ACC112 (cell line): ENCODE data around the gene PRSS8.

Experiments used
- H2AFZ ChIP-seq: fragments of 200-600 bp; sonication (generic); one replicate; pipeline ENCODE4 v1.6.0; 2017; ENCODE audit warnings: antibody characterized with exemption, low read length; ENCODE audit not compliant: unreplicated experiment
- H3K27ac ChIP-seq: fragments of 200-600 bp; sonication (generic); 2 replicates; pipeline ENCODE4 v1.5.1; 2014; ENCODE audit warnings: low read depth, mild to moderate bottlenecking, antibody characterized with exemption, low read length, moderate library complexity
- H3K27me3 ChIP-seq: fragments of 200-600 bp; sonication (generic); 2 replicates; pipeline ENCODE4 v1.6.1; 2014; ENCODE audit warnings: mild to moderate bottlenecking, antibody characterized with exemption, low read length, moderate library complexity, mixed read lengths; ENCODE audit not compliant: insufficient read depth
- H3K36me3 ChIP-seq: fragments of 200-600 bp; sonication (generic); 2 replicates; pipeline ENCODE4 v1.6.1; 2016; ENCODE audit warnings: mild to moderate bottlenecking, antibody characterized with exemption, low read length, moderate library complexity, mixed read lengths; ENCODE audit not compliant: insufficient read depth
- H3K4me1 ChIP-seq: fragments of 200-600 bp; sonication (generic); one replicate; pipeline ENCODE4 v1.6.1; 2016; ENCODE audit warnings: low read length, mixed read lengths; ENCODE audit not compliant: insufficient read depth, unreplicated experiment, control insufficient read depth
- H3K4me3 ChIP-seq: fragments of 200-600 bp; sonication (generic); 2 replicates; pipeline ENCODE4 v1.5.1; 2014; ENCODE audit warnings: mild to moderate bottlenecking, low read depth, low read length
- H3K79me2 ChIP-seq: fragments of 200-600 bp; sonication (generic); one replicate; pipeline ENCODE4 v1.6.0; 2016; ENCODE audit warnings: low read length; ENCODE audit not compliant: control insufficient read depth, unreplicated experiment, insufficient read depth

The PRSS8 gene

GRCh38 chr16:31086629-31086906, 49.0 kb downstream of the PRSS8 start:
- H3K4me3 ChIP-seq, result no peak overlapping the region
- peaks cover 24% of the 10 kb centered on the region for H3K79me2 ChIP-seq
- no peaks in the 10 kb centered on the region for H3K27me3 ChIP-seq
- peaks cover 7% of the 10 kb centered on the region; the same call in 1 of the 2 replicates for H3K36me3 ChIP-seq
- H3K27ac ChIP-seq, result no peak overlapping the region
- H3K4me1 ChIP-seq, result peaks cover 8% of the 10 kb centered on the region
- no peak overlapping the region for H2AFZ ChIP-seq

- H3K4me3 ChIP-seq, result no peak overlapping the region
- peaks cover 19% of the 10 kb centered on the region for H3K79me2 ChIP-seq
- no peaks in the 10 kb centered on the region for H3K27me3 ChIP-seq
- no peak overlapping the region for H3K27ac ChIP-seq
- peaks cover 8% of the 10 kb centered on the region for H3K4me1 ChIP-seq
- H3K36me3 ChIP-seq, result peaks cover 7% of the 10 kb centered on the region; the same call in 1 of the 2 replicates
- no peak overlapping the region for H2AFZ ChIP-seq
These were observed 49.5 kb downstream of the PRSS8 start for GRCh38 chr16:31085873-31086628.

- Histone ChIP-seq H3K4me3 (no peak overlapping the region), H3K79me2 (peaks cover 12% of the 10 kb centered on the region), H3K4me1 (peaks cover 7% of the 10 kb centered on the region), H3K36me3 (peaks cover 7% of the 10 kb centered on the region; the same call in 1 of the 2 replicates), H3K27ac (no peak overlapping the region), H3K27me3 (no peaks in the 10 kb centered on the region), H2AFZ (no peak overlapping the region)
These were observed 50.1 kb downstream of the PRSS8 start for GRCh38 chr16:31085411-31085810.

- Histone ChIP-seq H3K36me3 (peaks cover 12% of the 10 kb centered on the region; the same call in 1 of the 2 replicates), H3K79me2 (peaks cover 9% of the 10 kb centered on the region), H3K4me1 (peaks cover 5% of the 10 kb centered on the region), H3K27me3 (no peaks in the 10 kb centered on the region), H3K27ac (no peak overlapping the region), H2AFZ (no peak overlapping the region), H3K4me3 (no peak overlapping the region)
These were observed 50.8 kb downstream of the PRSS8 start for GRCh38 chr16:31084584-31085302.

GRCh38 chr16:31083981-31084380, 51.5 kb downstream of the PRSS8 start:
- Histone ChIP-seq H3K4me1 (peaks cover 5% of the 10 kb centered on the region), H2AFZ (no peak overlapping the region), H3K27me3 (no peaks in the 10 kb centered on the region), H3K4me3 (no peak overlapping the region), H3K36me3 (peaks cover 12% of the 10 kb centered on the region; the same call in 1 of the 2 replicates), H3K27ac (no peak overlapping the region), H3K79me2 (peaks cover 8% of the 10 kb centered on the region)

GRCh38 chr16:31083556-31083955, 52.0 kb downstream of the PRSS8 start:
- Histone ChIP-seq H3K4me3 (no peak overlapping the region), H3K79me2 (peaks cover 4% of the 10 kb centered on the region), H3K27ac (no peak overlapping the region), H3K4me1 (peaks cover 5% of the 10 kb centered on the region), H3K36me3 (peaks cover 12% of the 10 kb centered on the region; the same call in 1 of the 2 replicates), H3K27me3 (no peaks in the 10 kb centered on the region), H2AFZ (no peak overlapping the region)

- H3K4me1 ChIP-seq, result peaks cover 5% of the 10 kb centered on the region
- H3K27ac ChIP-seq, result no peak overlapping the region
- H3K79me2 ChIP-seq, result no peaks in the 10 kb centered on the region
- peaks cover 13% of the 10 kb centered on the region; the same call in 1 of the 2 replicates for H3K36me3 ChIP-seq
- H3K4me3 ChIP-seq, result no peak overlapping the region
- no peaks in the 10 kb centered on the region for H3K27me3 ChIP-seq
- no peak overlapping the region for H2AFZ ChIP-seq
These were observed 52.4 kb downstream of the PRSS8 start for GRCh38 chr16:31083081-31083480.

- peaks cover 18% of the 10 kb centered on the region; the same call in 1 of the 2 replicates for H3K36me3 ChIP-seq
- H3K4me3 ChIP-seq, result no peak overlapping the region
- no peak overlapping the region for H3K27ac ChIP-seq
- peaks cover 4% of the 10 kb centered on the region for H3K79me2 ChIP-seq
- H3K4me1 ChIP-seq, result peaks cover 5% of the 10 kb centered on the region
- no peaks in the 10 kb centered on the region for H3K27me3 ChIP-seq
- no peak overlapping the region for H2AFZ ChIP-seq
These were observed 53.0 kb downstream of the PRSS8 start for GRCh38 chr16:31082368-31083045.
